ENCODE data around the gene PCSK2.

DNA sequence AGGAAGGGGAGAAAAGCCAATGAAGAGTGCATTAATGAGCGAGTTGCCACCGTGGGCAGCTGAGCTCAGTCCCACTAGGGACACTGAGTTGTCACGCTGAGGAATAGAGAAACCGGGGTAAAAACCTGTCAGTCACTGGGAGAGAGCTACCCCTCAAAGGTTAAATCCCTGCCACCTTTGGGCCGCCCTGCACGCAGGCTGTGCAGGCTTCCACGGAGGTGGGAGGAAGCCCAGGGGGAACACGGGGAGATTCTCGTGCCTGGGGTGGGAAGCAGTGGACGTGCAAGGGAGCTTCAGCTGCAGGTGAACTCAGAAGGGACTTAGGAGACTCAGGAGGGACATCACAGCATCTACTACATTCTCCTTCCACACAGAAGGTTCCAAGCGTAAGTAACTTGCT is 253.9 kb downstream of the PCSK2 start:
- TF ChIP-seq, protein P1, sequence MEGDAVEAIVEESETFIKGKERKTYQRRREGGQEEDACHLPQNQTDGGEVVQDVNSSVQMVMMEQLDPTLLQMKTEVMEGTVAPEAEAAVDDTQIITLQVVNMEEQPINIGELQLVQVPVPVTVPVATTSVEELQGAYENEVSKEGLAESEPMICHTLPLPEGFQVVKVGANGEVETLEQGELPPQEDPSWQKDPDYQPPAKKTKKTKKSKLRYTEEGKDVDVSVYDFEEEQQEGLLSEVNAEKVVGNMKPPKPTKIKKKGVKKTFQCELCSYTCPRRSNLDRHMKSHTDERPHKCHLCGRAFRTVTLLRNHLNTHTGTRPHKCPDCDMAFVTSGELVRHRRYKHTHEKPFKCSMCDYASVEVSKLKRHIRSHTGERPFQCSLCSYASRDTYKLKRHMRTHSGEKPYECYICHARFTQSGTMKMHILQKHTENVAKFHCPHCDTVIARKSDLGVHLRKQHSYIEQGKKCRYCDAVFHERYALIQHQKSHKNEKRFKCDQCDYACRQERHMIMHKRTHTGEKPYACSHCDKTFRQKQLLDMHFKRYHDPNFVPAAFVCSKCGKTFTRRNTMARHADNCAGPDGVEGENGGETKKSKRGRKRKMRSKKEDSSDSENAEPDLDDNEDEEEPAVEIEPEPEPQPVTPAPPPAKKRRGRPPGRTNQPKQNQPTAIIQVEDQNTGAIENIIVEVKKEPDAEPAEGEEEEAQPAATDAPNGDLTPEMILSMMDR (IDR thresholded peaks at IDR 0.05): no peak
- no peak for TF ChIP-seq POLR2A (IDR thresholded peaks at IDR 0.05)

All from lower leg skin (tissue), 3 donors.